Heart right ventricle (tissue), 16 donors: Measurements from ENCODE around the gene CCR6. TPM values are rescaled to one million over a fixed set of nuclear protein-coding genes. Genes with fewer than 3 reads are reported as not detected.
A peak's percentile ranks its signal among the peaks of the same experiment; 100 is the strongest.

Experiments
- ATAC-seq, 8 donors: fragments of 200-7000 bp; cut with Tn5 transposase; one replicate each; pipeline ENCODE4 v1.9.1; 2020; ENCODE audit warnings: mild to moderate bottlenecking in 8 of 8, moderate library complexity in 8 of 8, moderate number of reproducible peaks in 1 of 8
- DNase-seq, 2 donors: peaks; one replicate each; pipeline ENCODE4 v3.0.0-alpha.2; 2020
- H3K27ac ChIP-seq, 10 donors: fragments of 200-600 bp; sonication (generic) in 2 of 10; one replicate each; pipeline versions ENCODE4 v1.5.0 to v1.8.0; 2020 to 2022; ENCODE audit warnings: mild to moderate bottlenecking in 3 of 10
- H3K27me3 ChIP-seq, 7 donors: fragments of 200-600 bp; one replicate each; pipeline ENCODE4 v1.8.0; 2021 to 2022; ENCODE audit warnings: mild to moderate bottlenecking in 2 of 7
- H3K36me3 ChIP-seq, 9 donors: fragments of 200-600 bp; sonication (generic) in 1 of 9; one replicate each; pipeline versions ENCODE4 v1.5.0 to v1.8.0; 2020 to 2022; ENCODE audit warnings: mild to moderate bottlenecking in 2 of 9
- H3K4me1 ChIP-seq, 9 donors: fragments of 200-600 bp; sonication (generic) in 1 of 9; one replicate each; pipeline versions ENCODE4 v1.5.0 to v1.8.0; 2020 to 2022; ENCODE audit warnings: mild to moderate bottlenecking in 4 of 9
- H3K4me3 ChIP-seq, 10 donors: fragments of 200-600 bp; sonication (generic) in 2 of 10; one replicate each; pipeline versions ENCODE4 v1.5.0 to v1.8.0; 2020 to 2022; ENCODE audit warnings: mild to moderate bottlenecking in 7 of 10, moderate library complexity in 2 of 10
- H3K9me3 ChIP-seq, 11 donors: fragments of 200-600 bp in 10 of 11; sonication (generic) in 2 of 11; one replicate each; pipeline versions ENCODE4 v1.5.0 to v1.8.0; 2013 to 2022; ENCODE audit warnings: mild to moderate bottlenecking in 2 of 11, control low read depth in 1 of 11, moderate library complexity in 1 of 11
- WGBS, 2 donors: extraction: QIAGEN DNeasy Blood & Tissue Kit; methylation state at CpG; one replicate each; pipeline ENCODE4 v1.1.7; 2013; ENCODE audit warnings: inconsistent platforms in 1 of 2; 5-methylcytosine and 5-hydroxymethylcytosine counted together
- intact Hi-C, 10 donors: fragments of 100-400 bp; cut with DNase I; formaldehyde crosslinking; loops; one replicate each; pipeline versions ENCODE4 v1.11.1 to v1.14.2; 2022
- polyA plus RNA-seq, 2 donors: library from polyadenylated mRNA; stranded (reverse); fragments of 200-250 nt; gene quantifications; one replicate each; pipeline ENCODE4 v1.2.3, GENCODE V29; 2013
- total RNA-seq, 10 donors: library from RNA; stranded (reverse); fragmentation: NEBNext Ultra II Directional in 3 of 10; extraction: Animal tissue kit (Norgen Biotek cat#: 25700) in 3 of 10; gene quantifications; one replicate each; pipeline versions ENCODE4 v1.2.1 to v1.2.4, GENCODE V29; 2021 to 2023
- TF ChIP-seq, protein P1 (sequence below), 9 donors: fragments of 200-600 bp; sonication (generic) in 2 of 9; IDR thresholded peaks; one replicate each; pipeline versions ENCODE4 v1.5.0 to v1.8.0; 2021 to 2022; ENCODE audit warnings: antibody characterized with exemption in 9 of 9, mild to moderate bottlenecking in 5 of 9, moderate library complexity in 1 of 9
- donor health status: Arrhythmogenic right ventricular cardiomyopathy.
- donor health status: ischemic (EF 13 %, LVEDD 7.1; RV severe dilation, severe dysfunction).
- donor health status: healthy with polysubstance abuse.
- donor health status: DM: no; HTN: yes; CAD: no.
- donor health status: DM: no; HTN: no; CAD: no.
- donor health status: ischemic (EF 25% LVEDD 6.9; RV normal size, moderate dysfunction).
- donor health status: ischemic (EF 25% LVEDD 5.7; RV mildly dilated, moderate dysfunction).
- donor health status: healthy.
- donor health status: DM: yes; HTN: yes; CAD: no.
- donor health status: Ischemic cardiomyopathy.
- donor health status: ischemic (EF 35%, LVEDD 5.7; RV mildly dilated, moderate dysfunction).
- donor health status: nonischemic (EF 11% LVEDD 7.7; RV severe dilation, severe dysfunction).
- donor health status: DM: yes; HTN: yes; CAD: no.
- donor health status: PGD.
- donor health status: ischemic (EF 29% LVEDD 5.4; RV normal size, mild dysfunction).
- donor health status: nonischemic (EF 23%, LVEDD 6.1; RV moderate dilation, normal function).

CCR6 gene
- total and polyA plus RNA-seq, 12 donors: 0.13 to 0.37 (median 0.16) TPM; not detected in 9

- Histone ChIP-seq H3K9me3 (no peaks in the 10 kb centered on the region), H3K27me3 (peaks cover 0 to 26% (median 9%) of the 10 kb centered on the region in 7 donors), H3K27ac (no peak overlapping the region), H3K4me3 (peak overlapping the region in 4 of 10 donors; percentile 14 to 28 (median 20)), H3K36me3 (no peaks in the 10 kb centered on the region), H3K4me1 (peaks cover 0 to 13% (median 0%) of the 10 kb centered on the region in 9 donors)
- ATAC-seq: peak in 2 of 8 donors; percentile 55 to 56
- no peak for DNase-seq
- WGBS, 2 donors: 40 to 46% methylated on average over 13 of the region's 13 CpGs
- TF ChIP-seq, protein P1, sequence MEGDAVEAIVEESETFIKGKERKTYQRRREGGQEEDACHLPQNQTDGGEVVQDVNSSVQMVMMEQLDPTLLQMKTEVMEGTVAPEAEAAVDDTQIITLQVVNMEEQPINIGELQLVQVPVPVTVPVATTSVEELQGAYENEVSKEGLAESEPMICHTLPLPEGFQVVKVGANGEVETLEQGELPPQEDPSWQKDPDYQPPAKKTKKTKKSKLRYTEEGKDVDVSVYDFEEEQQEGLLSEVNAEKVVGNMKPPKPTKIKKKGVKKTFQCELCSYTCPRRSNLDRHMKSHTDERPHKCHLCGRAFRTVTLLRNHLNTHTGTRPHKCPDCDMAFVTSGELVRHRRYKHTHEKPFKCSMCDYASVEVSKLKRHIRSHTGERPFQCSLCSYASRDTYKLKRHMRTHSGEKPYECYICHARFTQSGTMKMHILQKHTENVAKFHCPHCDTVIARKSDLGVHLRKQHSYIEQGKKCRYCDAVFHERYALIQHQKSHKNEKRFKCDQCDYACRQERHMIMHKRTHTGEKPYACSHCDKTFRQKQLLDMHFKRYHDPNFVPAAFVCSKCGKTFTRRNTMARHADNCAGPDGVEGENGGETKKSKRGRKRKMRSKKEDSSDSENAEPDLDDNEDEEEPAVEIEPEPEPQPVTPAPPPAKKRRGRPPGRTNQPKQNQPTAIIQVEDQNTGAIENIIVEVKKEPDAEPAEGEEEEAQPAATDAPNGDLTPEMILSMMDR (IDR thresholded peaks at IDR 0.05): no peak
- intact Hi-C loops: no loop called here
These were observed 30.6 kb downstream of the CCR6 start for GRCh38 chr6:167153521-167153959.

DNA sequence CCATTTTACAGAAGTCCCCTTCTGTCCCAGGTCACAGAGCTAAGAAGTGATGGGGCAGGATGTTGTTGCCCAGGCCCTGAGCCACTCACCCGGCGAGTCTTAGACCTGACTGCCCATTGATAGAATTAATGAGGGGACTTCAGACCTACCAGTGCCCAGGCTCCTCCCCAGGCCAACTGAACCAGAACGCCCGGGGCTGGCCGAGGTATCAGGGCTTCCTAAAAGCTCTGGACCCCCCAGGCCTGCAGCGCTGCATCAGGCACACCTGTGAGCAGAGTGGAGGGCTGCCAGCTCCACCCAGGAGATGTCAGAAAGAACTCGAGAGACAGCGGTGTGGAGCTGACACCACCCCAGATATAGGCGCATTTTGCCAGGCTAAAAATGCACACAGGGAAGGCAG lies 31.4 kb downstream of the CCR6 start:
- intact Hi-C loops: no loop called here
- 77 to 84% methylated on average over 9 of the region's 9 CpGs for WGBS, 2 donors
- Histone ChIP-seq H3K27ac (no peak overlapping the region), H3K27me3 (peaks cover 0 to 26% (median 8%) of the 10 kb centered on the region in 7 donors), H3K36me3 (no peaks in the 10 kb centered on the region), H3K4me1 (peaks cover 0 to 13% (median 0%) of the 10 kb centered on the region in 9 donors), H3K4me3 (no peak overlapping the region), H3K9me3 (no peaks in the 10 kb centered on the region)
- TF ChIP-seq, protein P1 (IDR thresholded peaks at IDR 0.05): no peak
- ATAC-seq: no peak
- DNase-seq: no peak

- WGBS, 2 donors: 68 to 73% methylated on average over 2 of the region's 2 CpGs
- Histone ChIP-seq H3K4me3 (no peak overlapping the region), H3K27me3 (peaks cover 0 to 26% (median 8%) of the 10 kb centered on the region in 7 donors), H3K27ac (no peak overlapping the region), H3K4me1 (peaks cover 0 to 13% (median 0%) of the 10 kb centered on the region in 9 donors), H3K9me3 (no peaks in the 10 kb centered on the region), H3K36me3 (no peaks in the 10 kb centered on the region)
- no peak for ATAC-seq
- TF ChIP-seq, protein P1 (IDR thresholded peaks at IDR 0.05): no peak
- DNase-seq: no peak
- intact Hi-C loops: no loop called here
These were observed 32.0 kb downstream of the CCR6 start for GRCh38 chr6:167154895-167155294.

GRCh38 chr6:167157414-167157813 lies 34.5 kb downstream of the CCR6 start:
- ATAC-seq (no peak), DNase-seq (no peak)
- H3K9me3 ChIP-seq: no peaks in the 10 kb centered on the region
- H3K27ac ChIP-seq: no peak overlapping the region
- intact Hi-C loops: no loop called here
- TF ChIP-seq, protein P1 (IDR thresholded peaks at IDR 0.05): no peak
- no peaks in the 10 kb centered on the region for H3K36me3 ChIP-seq
- H3K27me3 ChIP-seq: peaks cover 0 to 22% (median 9%) of the 10 kb centered on the region in 7 donors
- peaks cover 0 to 13% (median 0%) of the 10 kb centered on the region in 9 donors for H3K4me1 ChIP-seq
- H3K4me3 ChIP-seq: no peak overlapping the region
- 94% methylated on average over 19 of the region's 19 CpGs for WGBS, 2 donors
